ENCODE data around the gene OLFM3. TPM values are rescaled to one million over a fixed set of nuclear protein-coding genes. Genes with fewer than 3 reads are reported as not detected.

The OLFM3 gene
- total and polyA plus RNA-seq, 2 donors (not counting 3 experiments of a cell fraction or from before 2014, with no cell fraction given): not detected

GRCh38 chr1:101914473-101915242 is 82.1 kb downstream of the OLFM3 start:
- no peak overlapping the region for H3K4me3 ChIP-seq (replicated peaks in 1 of 3; ENCODE audit: insufficient read depth in 1 of 3, low read depth in 1 of 3, low read length in 3 of 3)
- H3K36me3 ChIP-seq (ENCODE audit: control insufficient read depth in 2 of 2, extremely low read depth in 1 of 2, insufficient read depth in 2 of 2, low read length in 2 of 2): no peaks in the 10 kb centered on the region
- H3K27ac ChIP-seq (ENCODE audit: insufficient read depth, low read depth, low read length): no peak overlapping the region
- no peak overlapping the region for H3K9ac ChIP-seq (replicated peaks; ENCODE audit: extremely low read depth, insufficient read depth, low read length)
- FAIRE-seq (no peak), DNase-seq (ENCODE audit: low read depth, low spot score) (no peak)
- dilution Hi-C loops (cut with MboI; ENCODE audit: extremely low pct_ligation_motif_present, low sequenced_read_pairs): no loop called here
- no peaks in the 10 kb centered on the region for H3K9me3 ChIP-seq (replicated peaks; ENCODE audit: control insufficient read depth, insufficient read depth, low read length)
- no peak overlapping the region for H2AFZ ChIP-seq (ENCODE audit: low read depth, low read length)
- H4K20me1 ChIP-seq (replicated peaks; ENCODE audit: control insufficient read depth, extremely low read depth, insufficient read depth, low read length): no peaks in the 10 kb centered on the region
- POLR2A ChIA-PET: no interaction called here
- H3K79me2 ChIP-seq (ENCODE audit: control insufficient read depth, insufficient read depth, low read length): no peaks in the 10 kb centered on the region
- no peaks in the 10 kb centered on the region for H3K9me1 ChIP-seq (replicated peaks; ENCODE audit: control insufficient read depth, extremely low read depth, insufficient read depth, low read length)
- CTCF ChIA-PET: no interaction called here
- TF ChIP-seq FOS (IDR thresholded peaks at IDR 0.05; ENCODE audit: borderline replicate concordance, insufficient read depth, low read length) (no peak), JUN (IDR thresholded peaks at IDR 0.05; ENCODE audit: borderline replicate concordance, insufficient read depth, insufficient read length, low read depth) (no peak), POLR2A (IDR thresholded peaks at IDR 0.05; ENCODE audit: low read depth, low read length) (no peak), EZH2 (IDR thresholded peaks at IDR 0.05; ENCODE audit: borderline replicate concordance, low read depth, low read length, severe bottlenecking) (no peak), MAX (IDR thresholded peaks at IDR 0.05; ENCODE audit: insufficient read depth, insufficient read length) (no peak), CTCF (IDR thresholded peaks at IDR 0.05; ENCODE audit: extremely low read depth in 1 of 2, insufficient read depth in 1 of 2, low read depth in 1 of 2, low read length in 2 of 2) (no peak)
- no TSS peak for BruUV-seq (replicated peaks)
- no peak overlapping the region for H3K4me2 ChIP-seq (ENCODE audit: insufficient read depth, low read length)
- no peaks in the 10 kb centered on the region for H3K27me3 ChIP-seq (ENCODE audit: control insufficient read depth in 2 of 2, insufficient read depth in 2 of 2, low read length in 2 of 2)
- intact Hi-C loops (cut with micrococcal nuclease): no loop called here
- H3K4me1 ChIP-seq (ENCODE audit: control insufficient read depth, extremely low read depth, insufficient read depth, low read length): no peaks in the 10 kb centered on the region

Measured in endothelial cell of umbilical vein (primary cell).